CD4-positive, alpha-beta T cell (primary cell): ENCODE data around the gene CX3CL1. TPM values are rescaled to one million over a fixed set of nuclear protein-coding genes. Genes with fewer than 3 reads are reported as not detected.

Source experiments
- ATAC-seq: fragments of 200-7000 bp; cut with Tn5 transposase; one replicate; pipeline ENCODE4 v1.10.0; 2022; ENCODE audit warnings: mild to moderate bottlenecking; ENCODE audit not compliant: poor library complexity
- CTCF ChIA-PET: fragments of 350-600 bp; sonication (Branson Sonifier 250); formaldehyde crosslinking; loops from one replicate; lab custom pipeline; 2021; ENCODE audit warnings: antibody characterized with exemption, inconsistent platforms; lab: Charles Lee
- POLR2A ChIA-PET: fragments of 350-600 bp; sonication (Branson Sonifier 250); formaldehyde crosslinking; loops from one replicate; lab custom pipeline; 2021; ENCODE audit warnings: antibody characterized with exemption, inconsistent platforms; lab: Charles Lee
- DNase-seq, 14 experiments: peaks; one replicate each; pipeline ENCODE4 v3.0.0-alpha.2; 2013 to 2020; ENCODE audit warnings: mixed read lengths in 2 of 14
- H3K27ac ChIP-seq, 2 donors: one replicate each; pipeline versions ENCODE4 v1.5.1 to v1.7.0; 2013; ENCODE audit warnings: low read length in 2 of 2, low read depth in 1 of 2, mild to moderate bottlenecking in 1 of 2
- H3K27me3 ChIP-seq, 2 experiments: 1 replicate in 1 of 2; 2 replicates in 1 of 2; pipeline versions ENCODE4 v1.6.1 to v1.7.0; 2013; ENCODE audit warnings: low read length in 2 of 2, control low read depth in 1 of 2, mild to moderate bottlenecking in 1 of 2, moderate library complexity in 1 of 2; ENCODE audit not compliant: insufficient read depth in 2 of 2, control insufficient read depth in 1 of 2
- H3K36me3 ChIP-seq: one replicate; pipeline ENCODE4 v1.6.1; 2013; ENCODE audit warnings: low read length, control low read depth; ENCODE audit not compliant: insufficient read depth
- H3K4me1 ChIP-seq: one replicate; pipeline ENCODE4 v1.6.1; 2013; ENCODE audit warnings: low read length, control low read depth; ENCODE audit not compliant: insufficient read depth
- H3K4me3 ChIP-seq: one replicate; pipeline ENCODE4 v1.5.1; 2013; ENCODE audit warnings: mild to moderate bottlenecking, low read length, moderate library complexity
- H3K9me3 ChIP-seq, 2 experiments: 1 replicate in 1 of 2; 2 replicates in 1 of 2; pipeline versions ENCODE4 v1.6.1 to v1.7.0; 2013; ENCODE audit warnings: low read length in 2 of 2, mild to moderate bottlenecking in 2 of 2, control low read depth in 1 of 2, moderate library complexity in 1 of 2; ENCODE audit not compliant: control insufficient read depth in 1 of 2, insufficient read depth in 1 of 2
- H3K27ac Mint-ChIP-seq: one replicate; pipeline ENCODE4 v1.8.0; 2020; ENCODE audit warnings: mixed read lengths
- H3K27me3 Mint-ChIP-seq: one replicate; pipeline ENCODE4 v1.8.0; 2021; ENCODE audit warnings: mixed read lengths
- H3K36me3 Mint-ChIP-seq: one replicate; pipeline ENCODE4 v1.8.0; 2021; ENCODE audit warnings: low read depth, mixed read lengths
- H3K4me1 Mint-ChIP-seq: one replicate; pipeline ENCODE4 v1.8.0; 2021; ENCODE audit warnings: low read depth, mixed read lengths
- H3K4me3 Mint-ChIP-seq: one replicate; pipeline ENCODE4 v1.8.0; 2020; ENCODE audit warnings: mild to moderate bottlenecking, mixed read lengths
- H3K9me3 Mint-ChIP-seq: one replicate; pipeline ENCODE4 v1.8.0; 2020; ENCODE audit warnings: mixed read lengths
- CTCF ChIP-seq: fragments of 200-600 bp; IDR thresholded peaks from one replicate; pipeline ENCODE4 v1.8.0; 2022; ENCODE audit warnings: antibody characterized with exemption, mild to moderate bottlenecking
- intact Hi-C, 2 experiments: fragments of 100-400 bp; cut with DNase I in 1 of 2; cut with micrococcal nuclease in 1 of 2; formaldehyde crosslinking; loops; one replicate each; pipeline versions ENCODE4 v1.15.1 to v1.9.0; 2023 to 2025; cut with DNase I, micrococcal nuclease
- total RNA-seq, 174 experiments: library from RNA in 2 of 174; stranded (reverse) in 2 of 174; gene quantifications; one replicate each; pipeline ENCODE4 v1.2.3 and lab custom pipeline; 2021 to 2026

Gene CX3CL1
- total RNA-seq, 2 experiments from 2014 or later: not detected

GRCh38 chr16:57329718-57330327, 42.5 kb upstream of the CX3CL1 start:
- H3K4me3 ChIP-seq: no peak overlapping the region
- H3K4me1 ChIP-seq: no peaks in the 10 kb centered on the region
- POLR2A ChIA-PET: no interaction called here
- H3K27ac ChIP-seq: no peak overlapping the region
- Mint-ChIP-seq H3K36me3 (no peaks in the 10 kb centered on the region), H3K4me3 (no peak overlapping the region), H3K4me1 (no peaks in the 10 kb centered on the region), H3K27me3 (peaks cover 7% of the 10 kb centered on the region), H3K27ac (no peak overlapping the region), H3K9me3 (peaks cover 7% of the 10 kb centered on the region)
- CTCF ChIA-PET: no interaction called here
- DNase-seq (no peak), ATAC-seq (no peak)
- no peak for TF ChIP-seq CTCF
- H3K27me3 ChIP-seq: no peaks in the 10 kb centered on the region
- intact Hi-C loops: no loop called here
- no peaks in the 10 kb centered on the region for H3K9me3 ChIP-seq
- H3K36me3 ChIP-seq: no peaks in the 10 kb centered on the region

- intact Hi-C loops: no loop called here
- Mint-ChIP-seq H3K36me3 (no peaks in the 10 kb centered on the region), H3K4me3 (no peak overlapping the region), H3K9me3 (peaks cover 4% of the 10 kb centered on the region), H3K4me1 (no peaks in the 10 kb centered on the region), H3K27me3 (peaks cover 16% of the 10 kb centered on the region), H3K27ac (no peak overlapping the region)
- no peak overlapping the region for H3K27ac ChIP-seq
- no peaks in the 10 kb centered on the region for H3K27me3 ChIP-seq
- no peaks in the 10 kb centered on the region for H3K36me3 ChIP-seq
- no peak overlapping the region for H3K4me3 ChIP-seq
- TF ChIP-seq CTCF: no peak
- peaks cover 0 to 3% of the 10 kb centered on the region in 2 experiments for H3K9me3 ChIP-seq
- POLR2A ChIA-PET: no interaction called here
- CTCF ChIA-PET: interaction anchor here (0.7 kb wide), 1 partner anchor 985 kb away, joined by 3 read pairs; no protein-coding TSS in a partner anchor
- no peaks in the 10 kb centered on the region for H3K4me1 ChIP-seq
- DNase-seq (no peak), ATAC-seq (no peak)
These were observed 40.9 kb upstream of the CX3CL1 start for GRCh38 chr16:57331355-57331754.

- no peak for TF ChIP-seq CTCF
- no peaks in the 10 kb centered on the region for H3K36me3 Mint-ChIP-seq
These were observed 38.9 kb upstream of the CX3CL1 start for GRCh38 chr16:57333402-57333801.

More at GRCh38 chr16:57333402-57333801, 38.9 kb upstream of the CX3CL1 start:
- H3K9me3 ChIP-seq: peaks cover 0 to 3% of the 10 kb centered on the region in 2 experiments
- H3K4me3 ChIP-seq: no peak overlapping the region
- no peak overlapping the region for H3K27ac ChIP-seq
- ATAC-seq: no peak
- no peak for DNase-seq
- no peaks in the 10 kb centered on the region for H3K4me1 ChIP-seq
- Mint-ChIP-seq H3K27ac (no peak overlapping the region), H3K9me3 (peaks cover 2% of the 10 kb centered on the region), H3K4me1 (no peaks in the 10 kb centered on the region), H3K27me3 (peaks cover 20% of the 10 kb centered on the region), H3K4me3 (no peak overlapping the region)
- no peaks in the 10 kb centered on the region for H3K27me3 ChIP-seq
- CTCF ChIA-PET: no interaction called here
- POLR2A ChIA-PET: no interaction called here
- H3K36me3 ChIP-seq: no peaks in the 10 kb centered on the region
- intact Hi-C loops: no loop called here
